GM12874 (cell line): ENCODE measurements around the gene CEND1.

Source experiments
- CTCF ChIP-seq: IDR thresholded peaks from 2 replicates; pipeline ENCODE4 v1.5.1; 2011; ENCODE audit warnings: low read depth, mild to moderate bottlenecking, control low read depth, low read length, moderate library complexity; ENCODE audit not compliant: insufficient read depth

CEND1 gene

GRCh38 chr11:783581-784015 lies 6.3 kb downstream of the CEND1 start:
- peak; percentile 66 for TF ChIP-seq CTCF

GRCh38 chr11:782264-783174 lies 7.4 kb downstream of the CEND1 start:
- no peak for TF ChIP-seq CTCF

GRCh38 chr11:779955-780532 lies 9.8 kb downstream of the CEND1 start:
- no peak for TF ChIP-seq CTCF

- TF ChIP-seq CTCF: no peak
Measured at GRCh38 chr11:778976-779954, 10.6 kb downstream of the CEND1 start.

GRCh38 chr11:777288-778255 lies 12.3 kb downstream of the CEND1 start, which contains the start of gene GATD1:
GATD1 (minus strand) TSS chr11:777487; CDS start chr11:777462, 25 bp downstream.
- no peak for TF ChIP-seq CTCF

GRCh38 chr11:776561-777287 lies 13.2 kb downstream of the CEND1 start:
- no peak for TF ChIP-seq CTCF
